ENCODE measurements around the gene ENOPH1.

DNA sequence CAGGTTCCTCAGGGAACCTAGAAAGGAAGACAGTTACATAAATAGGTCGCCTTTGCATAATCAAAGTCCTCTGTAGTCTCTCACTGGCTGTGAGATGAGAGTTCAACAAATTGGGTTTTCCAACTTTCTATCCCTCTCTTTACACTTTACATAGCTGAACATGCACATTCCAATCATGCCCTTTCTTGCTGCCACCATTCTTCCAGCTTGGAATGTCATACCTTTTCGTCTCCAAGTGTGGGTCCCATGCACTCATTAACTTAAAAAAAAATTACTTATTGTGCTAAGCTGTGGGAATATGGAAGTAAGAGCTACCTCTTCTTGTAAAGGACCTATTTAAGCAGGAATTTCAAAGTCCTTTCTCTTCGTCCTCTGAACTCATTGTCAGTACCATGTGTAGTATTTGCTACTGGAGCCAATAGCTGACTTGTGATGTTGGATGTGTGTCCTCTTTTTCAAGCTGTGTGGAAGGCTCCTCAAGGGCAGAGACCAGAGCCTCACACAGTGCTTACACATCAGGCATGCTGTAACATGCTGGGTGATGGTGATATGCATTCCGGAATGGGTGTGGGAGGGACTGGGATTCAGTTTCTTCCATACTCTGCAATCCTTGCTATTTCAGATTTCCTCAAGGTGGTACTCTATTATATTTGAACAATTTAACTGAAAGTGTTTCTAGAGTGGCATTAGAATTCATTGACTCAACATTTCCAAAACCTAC lies 7.1 kb downstream of the ENOPH1 start:
- TF ChIP-seq POLR2A (IDR thresholded peaks at IDR 0.05; ENCODE audit: extremely low read depth, insufficient read length) = no peak
- TF ChIP-seq MYC (IDR thresholded peaks at IDR 0.05; ENCODE audit: low read depth, low read length) = no peak
- TF ChIP-seq, protein P1, sequence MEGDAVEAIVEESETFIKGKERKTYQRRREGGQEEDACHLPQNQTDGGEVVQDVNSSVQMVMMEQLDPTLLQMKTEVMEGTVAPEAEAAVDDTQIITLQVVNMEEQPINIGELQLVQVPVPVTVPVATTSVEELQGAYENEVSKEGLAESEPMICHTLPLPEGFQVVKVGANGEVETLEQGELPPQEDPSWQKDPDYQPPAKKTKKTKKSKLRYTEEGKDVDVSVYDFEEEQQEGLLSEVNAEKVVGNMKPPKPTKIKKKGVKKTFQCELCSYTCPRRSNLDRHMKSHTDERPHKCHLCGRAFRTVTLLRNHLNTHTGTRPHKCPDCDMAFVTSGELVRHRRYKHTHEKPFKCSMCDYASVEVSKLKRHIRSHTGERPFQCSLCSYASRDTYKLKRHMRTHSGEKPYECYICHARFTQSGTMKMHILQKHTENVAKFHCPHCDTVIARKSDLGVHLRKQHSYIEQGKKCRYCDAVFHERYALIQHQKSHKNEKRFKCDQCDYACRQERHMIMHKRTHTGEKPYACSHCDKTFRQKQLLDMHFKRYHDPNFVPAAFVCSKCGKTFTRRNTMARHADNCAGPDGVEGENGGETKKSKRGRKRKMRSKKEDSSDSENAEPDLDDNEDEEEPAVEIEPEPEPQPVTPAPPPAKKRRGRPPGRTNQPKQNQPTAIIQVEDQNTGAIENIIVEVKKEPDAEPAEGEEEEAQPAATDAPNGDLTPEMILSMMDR (IDR thresholded peaks at IDR 0.05; ENCODE audit: low read depth, low read length) = no peak
